DND-41 (cell line): ENCODE data around the gene SLC16A10.

Experiments used
- CTCF ChIP-seq: IDR thresholded peaks from 2 replicates; pipeline ENCODE4 v1.5.1; 2012; ENCODE audit warnings: borderline replicate concordance, low read length, moderate library complexity, mild to moderate bottlenecking; ENCODE audit not compliant: poor library complexity, severe bottlenecking; ENCODE audit errors: extremely low read depth
- EZH2 ChIP-seq: IDR thresholded peaks from 3 replicates; pipeline ENCODE4 v1.6.1; 2012; ENCODE audit warnings: borderline replicate concordance, low read depth, mild to moderate bottlenecking, moderate library complexity, low read length, inconsistent platforms; ENCODE audit not compliant: severe bottlenecking

- TF ChIP-seq CTCF (no peak), EZH2 (no peak)
Measured at GRCh38 chr6:111118826-111119225, 31.5 kb downstream of the SLC16A10 start.
